OCI-LY1 (cell line): ENCODE data around the gene NOS3.
A peak's percentile ranks its signal among the peaks of the same experiment; 100 is the strongest.

Source experiments
- H2AFZ ChIP-seq: fragments of 200-600 bp; sonication (generic), shearing (Covaris generic); 2 replicates; pipeline ENCODE4 v1.6.0; 2014; ENCODE audit warnings: antibody characterized with exemption, mild to moderate bottlenecking, low read length
- H3F3A ChIP-seq: fragments of 200-600 bp; sonication (generic), shearing (Covaris generic); 2 replicates; pipeline ENCODE4 v1.6.0; 2014; ENCODE audit warnings: mild to moderate bottlenecking, antibody characterized with exemption, low read length, moderate library complexity; ENCODE audit not compliant: insufficient read depth
- H3K27ac ChIP-seq: fragments of 200-600 bp; sonication (generic); 2 replicates; pipeline ENCODE4 v1.5.1; 2014; ENCODE audit warnings: low read length, mixed run types, mild to moderate bottlenecking, low read depth; ENCODE audit not compliant: poor library complexity, severe bottlenecking
- H3K27me3 ChIP-seq: fragments of 200-600 bp; sonication (generic); 2 replicates; pipeline ENCODE4 v1.6.0; 2014; ENCODE audit warnings: antibody characterized with exemption, mild to moderate bottlenecking, low read length, moderate library complexity; ENCODE audit not compliant: insufficient read depth
- H3K36me3 ChIP-seq: fragments of 200-600 bp; sonication (generic); 2 replicates; pipeline ENCODE4 v1.6.1; 2014; ENCODE audit warnings: mild to moderate bottlenecking, antibody characterized with exemption, low read length, moderate library complexity, mixed read lengths; ENCODE audit not compliant: insufficient read depth
- H3K4me1 ChIP-seq: fragments of 200-600 bp; sonication (generic); 2 replicates; pipeline ENCODE4 v1.5.1; 2014; ENCODE audit warnings: mild to moderate bottlenecking, low read length, moderate library complexity; ENCODE audit not compliant: insufficient read depth, severe bottlenecking
- H3K4me2 ChIP-seq: fragments of 200-600 bp; sonication (generic), shearing (Covaris generic); 2 replicates; pipeline ENCODE4 v1.6.1; 2014; ENCODE audit warnings: low read length
- H3K4me3 ChIP-seq: fragments of 200-600 bp; sonication (generic); 2 replicates; pipeline ENCODE4 v1.5.1; 2014; ENCODE audit warnings: low read length, low read depth, mild to moderate bottlenecking, mixed read lengths; ENCODE audit not compliant: poor library complexity, severe bottlenecking
- H3K79me2 ChIP-seq: fragments of 200-600 bp; shearing (Covaris generic); 2 replicates; pipeline ENCODE4 v1.6.1; 2016; ENCODE audit warnings: mixed run types, low read length, mixed read lengths; ENCODE audit not compliant: insufficient read depth
- H3K9ac ChIP-seq: fragments of 200-600 bp; sonication (generic), shearing (Covaris generic); 2 replicates; pipeline ENCODE4 v1.6.1; 2014; ENCODE audit warnings: mild to moderate bottlenecking, low read length, mixed read lengths
- H3K9me2 ChIP-seq: fragments of 200-600 bp; sonication (generic), shearing (Covaris generic); 2 replicates; pipeline ENCODE4 v1.6.1; 2014; ENCODE audit warnings: low read depth, mild to moderate bottlenecking, low read length, mixed read lengths
- H3K9me3 ChIP-seq: fragments of 200-600 bp; shearing (Covaris generic); 2 replicates; pipeline ENCODE4 v1.6.1; 2014; ENCODE audit warnings: low read length, mixed read lengths
- H4K20me1 ChIP-seq: fragments of 200-600 bp; sonication (generic), shearing (Covaris generic); 2 replicates; pipeline ENCODE4 v1.6.0; 2016; ENCODE audit warnings: mild to moderate bottlenecking, low read length; ENCODE audit not compliant: insufficient read depth
- CTCF ChIP-seq: fragments of 200-600 bp; sonication (generic), shearing (Covaris generic); IDR thresholded peaks from 2 replicates; pipeline ENCODE4 v1.5.1; 2017; ENCODE audit warnings: mild to moderate bottlenecking, antibody characterized with exemption, low read length, moderate library complexity, mixed read lengths
- EZH2 ChIP-seq: fragments of 200-600 bp; sonication (generic), shearing (Covaris generic); IDR thresholded peaks from 2 replicates; pipeline ENCODE4 v1.8.0; 2017; ENCODE audit warnings: borderline replicate concordance, mixed run types, mild to moderate bottlenecking, antibody characterized with exemption, low read length, moderate library complexity, mixed read lengths

NOS3 gene

GRCh38 chr7:151056666-151057505, 66.1 kb downstream of the NOS3 start:
- no peak overlapping the region for H3K27ac ChIP-seq

GRCh38 chr7:151057506-151057988, 66.7 kb downstream of the NOS3 start, which contains the start of gene CDK5:
Gene CDK5, minus strand, starts transcription at chr7:151057897. Its CDS starts 49 bp downstream, at chr7:151057848.
- Histone ChIP-seq H2AFZ (0 out of 2 replicates have a peak within 1 kb of the TSS, but pooled peaks have one; percentile 5), H3F3A (0 out of 2 replicates have a peak, but pooled peaks cover 7% of the 10 kb centered on the region), H3K9me3 (no peaks in the 10 kb centered on the region), H4K20me1 (no peaks in the 10 kb centered on the region), H3K27ac (peak within 1 kb of the TSS; percentile 82), H3K79me2 (no peaks in the 10 kb centered on the region; the same call in 1 of the 2 replicates), H3K4me1 (peaks cover 41% of the 10 kb centered on the region), H3K9me2 (no peaks in the 10 kb centered on the region), H3K27me3 (no peaks in the 10 kb centered on the region), H3K9ac (peak within 1 kb of the TSS; percentile 79), H3K4me2 (peak within 1 kb of the TSS; percentile 85), H3K4me3 (peak within 1 kb of the TSS; percentile 90), H3K36me3 (peaks cover 3% of the 10 kb centered on the region; the same call in 1 of the 2 replicates)
- TF ChIP-seq EZH2 (no peak), CTCF (no peak)

More at GRCh38 chr7:151056666-151057505, 66.1 kb downstream of the NOS3 start:
- Histone ChIP-seq H2AFZ (no peak overlapping the region), H3K36me3 (peaks cover 3% of the 10 kb centered on the region; the same call in 1 of the 2 replicates), H3K79me2 (no peaks in the 10 kb centered on the region; the same call in 1 of the 2 replicates), H3K9me3 (no peaks in the 10 kb centered on the region), H3K9me2 (no peaks in the 10 kb centered on the region), H3K4me1 (peaks cover 39% of the 10 kb centered on the region), H3K27me3 (no peaks in the 10 kb centered on the region; the same call in 1 of the 2 replicates), H3K9ac (peak overlapping the region; percentile 63), H4K20me1 (no peaks in the 10 kb centered on the region), H3K4me2 (peak overlapping the region; percentile 74), H3F3A (0 out of 2 replicates have a peak, but pooled peaks cover 7% of the 10 kb centered on the region), H3K4me3 (peak overlapping the region; percentile 90)
- TF ChIP-seq CTCF (no peak; the same call in 1 of the 2 replicates), EZH2 (no peak)

- TF ChIP-seq CTCF (no peak), EZH2 (no peak)
- Histone ChIP-seq H3K4me1 (peaks cover 41% of the 10 kb centered on the region), H3K9me2 (no peaks in the 10 kb centered on the region), H3K4me3 (peak overlapping the region; percentile 90), H3K27me3 (no peaks in the 10 kb centered on the region), H3K9ac (peak overlapping the region; percentile 79), H3F3A (0 out of 2 replicates have a peak, but pooled peaks cover 7% of the 10 kb centered on the region), H4K20me1 (no peaks in the 10 kb centered on the region), H3K4me2 (peak overlapping the region; percentile 85), H3K36me3 (peaks cover 3% of the 10 kb centered on the region; the same call in 1 of the 2 replicates), H2AFZ (0 out of 2 replicates have a peak overlapping the region, but pooled peaks have one; percentile 5), H3K9me3 (no peaks in the 10 kb centered on the region), H3K27ac (peak overlapping the region; percentile 82), H3K79me2 (no peaks in the 10 kb centered on the region; the same call in 1 of the 2 replicates)
Measured at GRCh38 chr7:151057989-151058780, 67.4 kb downstream of the NOS3 start.
